Endodermal cell (in vitro differentiated cells): ENCODE results near the gene POLRMT. TPM values are rescaled to one million over a fixed set of nuclear protein-coding genes. Genes with fewer than 3 reads are reported as not detected.
A peak's percentile ranks its signal among the peaks of the same experiment; 100 is the strongest.

ENCODE experiments used
- DNase-seq: peaks from one replicate; pipeline ENCODE4 v3.0.0-alpha.2; 2017
- H3K27ac ChIP-seq: 2 replicates; pipeline ENCODE4 v1.5.1; 2013; ENCODE audit warnings: mild to moderate bottlenecking, low read depth, low read length, moderate library complexity
- H3K27me3 ChIP-seq: 2 replicates; pipeline ENCODE4 v1.6.1; 2013; ENCODE audit warnings: mild to moderate bottlenecking, low read length, moderate library complexity; ENCODE audit not compliant: insufficient read depth, control insufficient read depth, poor library complexity, severe bottlenecking
- H3K36me3 ChIP-seq: 2 replicates; pipeline ENCODE4 v1.7.0; 2013; ENCODE audit warnings: mild to moderate bottlenecking, low read length, moderate library complexity; ENCODE audit not compliant: control insufficient read depth, insufficient read depth
- H3K4me1 ChIP-seq: one replicate; pipeline ENCODE4 v1.7.0; 2013; ENCODE audit warnings: low read length; ENCODE audit not compliant: control insufficient read depth, insufficient read depth
- H3K4me3 ChIP-seq: 2 replicates; pipeline ENCODE4 v1.5.1; 2013; ENCODE audit warnings: mild to moderate bottlenecking, low read length, moderate library complexity
- H3K9ac ChIP-seq: 2 replicates; pipeline ENCODE4 v1.6.1; 2013; ENCODE audit warnings: mild to moderate bottlenecking, low read length, moderate library complexity; ENCODE audit not compliant: poor library complexity, severe bottlenecking; ENCODE audit errors: extremely low read depth
- H3K9me3 ChIP-seq: 2 replicates; pipeline ENCODE4 v1.6.1; 2013; ENCODE audit warnings: mild to moderate bottlenecking, low read length, moderate library complexity; ENCODE audit not compliant: control insufficient read depth
- H3K27ac Mint-ChIP-seq: 2 replicates; pipeline ENCODE4 v1.8.0; 2020; ENCODE audit warnings: mixed read lengths
- H3K27me3 Mint-ChIP-seq: 2 replicates; pipeline ENCODE4 v1.8.0; 2021; ENCODE audit warnings: mild to moderate bottlenecking, mixed read lengths; ENCODE audit not compliant: insufficient read depth
- H3K36me3 Mint-ChIP-seq: 2 replicates; pipeline ENCODE4 v1.8.0; 2020; ENCODE audit warnings: low read depth, mixed read lengths
- H3K4me1 Mint-ChIP-seq: 2 replicates; pipeline ENCODE4 v1.8.0; 2020; ENCODE audit warnings: mixed read lengths
- H3K4me3 Mint-ChIP-seq: 2 replicates; pipeline ENCODE4 v1.8.0; 2020; ENCODE audit warnings: mild to moderate bottlenecking, moderate library complexity, mixed read lengths
- H3K9me3 Mint-ChIP-seq: 2 replicates; pipeline ENCODE4 v1.8.0; 2020; ENCODE audit warnings: mild to moderate bottlenecking, mixed read lengths
- WGBS, 2 experiments: methylation state at CpG; one replicate each; pipeline versions ENCODE4 v1.1.5 to v1.1.7; 2013; ENCODE audit warnings: missing lambda C conversion rate in 2 of 2, mixed read lengths in 1 of 2; ENCODE audit not compliant: insufficient coverage in 1 of 2, insufficient read length in 1 of 2; 5-methylcytosine and 5-hydroxymethylcytosine counted together
- total RNA-seq, 2 donors: library from RNA; stranded (reverse); fragmentation: NEBNext Ultra II Directional in 1 of 2; extraction: Animal tissue kit (Norgen Biotek cat#: 25700) in 1 of 2; gene quantifications; 2 replicates in 1 of 2; 3 replicates in 1 of 2; pipeline ENCODE4 v1.2.1, GENCODE V29; 2021
- TF ChIP-seq, protein P1 (sequence below): fragments of 200-600 bp; sonication (generic); conservative IDR thresholded peaks from 2 replicates; pipeline ENCODE4 v1.5.0; 2021; ENCODE audit warnings: antibody characterized with exemption, mild to moderate bottlenecking

Gene POLRMT
- total RNA-seq, 2 donors from 2014 or later = 76.6 to 86.4 TPM

DNA sequence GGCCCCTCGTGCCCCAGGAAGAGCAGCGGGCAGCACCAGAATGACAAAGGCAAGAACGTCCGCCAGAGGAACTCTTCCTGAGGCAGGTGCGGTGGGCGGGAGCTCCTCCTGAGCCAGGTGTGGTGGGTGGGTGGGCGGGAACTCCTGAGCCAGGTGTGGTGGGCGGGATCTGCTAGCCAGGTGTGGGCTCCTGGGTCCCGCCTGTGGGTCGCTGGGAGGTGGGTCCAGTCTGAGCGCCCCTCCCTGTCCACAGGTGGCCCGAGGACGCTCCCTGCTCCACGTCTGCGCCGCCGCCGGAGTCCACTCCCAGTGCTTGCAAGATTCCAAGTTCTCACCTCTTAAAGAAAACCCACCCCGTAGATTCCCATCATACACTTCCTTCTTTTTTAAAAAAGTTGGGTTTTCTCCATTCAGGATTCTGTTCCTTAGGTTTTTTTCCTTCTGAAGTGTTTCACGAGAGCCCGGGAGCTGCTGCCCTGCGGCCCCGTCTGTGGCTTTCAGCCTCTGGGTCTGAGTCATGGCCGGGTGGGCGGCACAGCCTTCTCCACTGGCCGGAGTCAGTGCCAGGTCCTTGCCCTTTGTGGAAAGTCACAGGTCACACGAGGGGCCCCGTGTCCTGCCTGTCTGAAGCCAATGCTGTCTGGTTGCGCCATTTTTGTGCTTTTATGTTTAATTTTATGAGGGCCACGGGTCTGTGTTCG lies 50.7 kb downstream of the POLRMT start:
- Histone ChIP-seq H3K9me3 (no peaks in the 10 kb centered on the region), H3K27me3 (no peaks in the 10 kb centered on the region), H3K4me3 (no peak overlapping the region), H3K27ac (no peak overlapping the region), H3K4me1 (no peaks in the 10 kb centered on the region), H3K36me3 (peaks cover 38% of the 10 kb centered on the region), H3K9ac (no peak overlapping the region)
- Mint-ChIP-seq H3K36me3 (peaks cover 12% of the 10 kb centered on the region), H3K27ac (no peak overlapping the region), H3K4me1 (peaks cover 3% of the 10 kb centered on the region), H3K27me3 (peaks cover 2% of the 10 kb centered on the region), H3K4me3 (no peak overlapping the region), H3K9me3 (no peaks in the 10 kb centered on the region)
- 91 to 96% methylated on average over 23 to 31 of the region's 31 CpGs for WGBS, 2 experiments
- peak; percentile 58 for DNase-seq
- TF ChIP-seq, protein P1, sequence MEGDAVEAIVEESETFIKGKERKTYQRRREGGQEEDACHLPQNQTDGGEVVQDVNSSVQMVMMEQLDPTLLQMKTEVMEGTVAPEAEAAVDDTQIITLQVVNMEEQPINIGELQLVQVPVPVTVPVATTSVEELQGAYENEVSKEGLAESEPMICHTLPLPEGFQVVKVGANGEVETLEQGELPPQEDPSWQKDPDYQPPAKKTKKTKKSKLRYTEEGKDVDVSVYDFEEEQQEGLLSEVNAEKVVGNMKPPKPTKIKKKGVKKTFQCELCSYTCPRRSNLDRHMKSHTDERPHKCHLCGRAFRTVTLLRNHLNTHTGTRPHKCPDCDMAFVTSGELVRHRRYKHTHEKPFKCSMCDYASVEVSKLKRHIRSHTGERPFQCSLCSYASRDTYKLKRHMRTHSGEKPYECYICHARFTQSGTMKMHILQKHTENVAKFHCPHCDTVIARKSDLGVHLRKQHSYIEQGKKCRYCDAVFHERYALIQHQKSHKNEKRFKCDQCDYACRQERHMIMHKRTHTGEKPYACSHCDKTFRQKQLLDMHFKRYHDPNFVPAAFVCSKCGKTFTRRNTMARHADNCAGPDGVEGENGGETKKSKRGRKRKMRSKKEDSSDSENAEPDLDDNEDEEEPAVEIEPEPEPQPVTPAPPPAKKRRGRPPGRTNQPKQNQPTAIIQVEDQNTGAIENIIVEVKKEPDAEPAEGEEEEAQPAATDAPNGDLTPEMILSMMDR = no peak

DNA sequence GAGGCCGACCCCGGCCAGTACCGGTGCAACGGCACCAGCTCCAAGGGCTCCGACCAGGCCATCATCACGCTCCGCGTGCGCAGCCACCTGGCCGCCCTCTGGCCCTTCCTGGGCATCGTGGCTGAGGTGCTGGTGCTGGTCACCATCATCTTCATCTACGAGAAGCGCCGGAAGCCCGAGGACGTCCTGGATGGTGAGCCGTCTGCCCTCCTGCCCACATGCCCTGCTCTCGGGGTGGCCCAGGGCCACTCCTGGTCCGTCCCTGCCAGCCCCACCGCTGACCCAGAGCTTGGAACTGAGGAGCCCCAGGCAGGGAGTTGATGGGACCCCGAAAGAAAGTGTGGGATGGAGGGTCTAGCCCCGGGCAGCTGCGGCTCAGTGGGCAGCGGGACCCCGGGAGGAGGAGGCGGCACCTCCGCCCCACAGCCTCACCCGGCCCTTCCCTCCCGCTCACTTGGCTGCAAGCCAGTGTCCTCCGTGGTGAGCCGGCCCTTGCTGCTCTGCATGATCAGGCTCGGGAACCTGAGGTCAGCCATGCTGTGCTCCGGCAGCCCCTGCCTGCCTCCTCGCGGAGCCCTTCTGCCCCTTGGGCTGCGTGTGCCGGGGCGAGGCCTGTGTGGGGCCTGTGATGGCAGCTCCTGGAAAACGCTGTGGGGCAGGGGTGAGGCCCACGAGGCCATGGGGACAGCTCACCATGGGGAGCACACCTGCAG lies 51.8 kb downstream of the POLRMT start:
- no peaks in the 10 kb centered on the region for H3K27me3 ChIP-seq
- peaks cover 15% of the 10 kb centered on the region for H3K36me3 Mint-ChIP-seq
- no peak overlapping the region for H3K27ac ChIP-seq
- peaks cover 3% of the 10 kb centered on the region for H3K4me1 Mint-ChIP-seq
- H3K36me3 ChIP-seq = peaks cover 43% of the 10 kb centered on the region
- peaks cover 2% of the 10 kb centered on the region for H3K27me3 Mint-ChIP-seq
- H3K27ac Mint-ChIP-seq = no peak overlapping the region
- 96 to 97% methylated on average over 26 to 40 of the region's 40 CpGs for WGBS, 2 experiments
- no peak overlapping the region for H3K4me3 ChIP-seq
- H3K9me3 Mint-ChIP-seq = no peaks in the 10 kb centered on the region
- H3K4me1 ChIP-seq = no peaks in the 10 kb centered on the region
- H3K9ac ChIP-seq = no peak overlapping the region
- no peaks in the 10 kb centered on the region for H3K9me3 ChIP-seq
- H3K4me3 Mint-ChIP-seq = no peak overlapping the region
- TF ChIP-seq, protein P1 = no peak
- DNase-seq = no peak

DNA sequence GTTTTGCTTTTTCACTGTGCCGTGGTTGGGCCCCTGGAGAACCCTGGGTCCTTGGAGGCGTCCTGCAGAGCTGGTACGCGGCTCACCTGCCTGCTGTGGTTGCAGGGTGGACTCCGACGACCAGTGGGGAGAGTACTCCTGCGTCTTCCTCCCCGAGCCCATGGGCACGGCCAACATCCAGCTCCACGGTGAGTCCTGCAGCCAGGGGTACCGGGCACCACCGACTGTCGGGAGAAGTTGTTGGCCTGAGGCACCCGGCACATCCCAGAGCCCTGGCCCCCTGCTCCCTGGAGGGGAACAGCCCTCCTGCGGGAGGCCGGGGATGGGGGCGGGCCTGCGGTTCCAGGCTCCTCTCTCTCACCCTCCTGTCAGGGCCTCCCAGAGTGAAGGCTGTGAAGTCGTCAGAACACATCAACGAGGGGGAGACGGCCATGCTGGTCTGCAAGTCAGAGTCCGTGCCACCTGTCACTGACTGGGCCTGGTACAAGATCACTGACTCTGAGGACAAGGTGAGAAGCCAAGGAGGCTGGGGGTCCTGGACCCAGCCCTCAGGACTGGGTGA lies 53.0 kb downstream of the POLRMT start:
- Mint-ChIP-seq H3K27ac (no peak overlapping the region), H3K4me1 (peaks cover 3% of the 10 kb centered on the region), H3K36me3 (peaks cover 15% of the 10 kb centered on the region), H3K4me3 (no peak overlapping the region), H3K27me3 (no peaks in the 10 kb centered on the region), H3K9me3 (no peaks in the 10 kb centered on the region)
- H3K4me3 ChIP-seq = no peak overlapping the region
- H3K27me3 ChIP-seq = no peaks in the 10 kb centered on the region
- TF ChIP-seq, protein P1 = no peak
- no peaks in the 10 kb centered on the region for H3K9me3 ChIP-seq
- no peaks in the 10 kb centered on the region for H3K4me1 ChIP-seq
- H3K27ac ChIP-seq = no peak overlapping the region
- WGBS, 2 experiments = 93 to 94% methylated on average over 14 to 22 of the region's 22 CpGs
- H3K36me3 ChIP-seq = peaks cover 52% of the 10 kb centered on the region
- no peak overlapping the region for H3K9ac ChIP-seq
- DNase-seq = peak; percentile 44
